Tibial nerve (tissue), 4 donors: ENCODE data around the gene ST6GALNAC3. TPM values are rescaled to one million over a fixed set of nuclear protein-coding genes. Genes with fewer than 3 reads are reported as not detected.
A peak's percentile ranks its signal among the peaks of the same experiment; 100 is the strongest.

ENCODE experiments used
- DNase-seq, 2 donors: peaks; one replicate each; pipeline ENCODE4 v3.0.0-alpha.2; 2019; ENCODE audit warnings: low spot score in 2 of 2
- H3K27ac ChIP-seq, 4 donors: fragments of 200-600 bp; sonication (generic) in 3 of 4; one replicate each; pipeline ENCODE4 v1.5.1; 2017 to 2019; ENCODE audit warnings: mild to moderate bottlenecking in 1 of 4
- H3K27me3 ChIP-seq, 2 donors: fragments of 200-600 bp; sonication (generic) in 1 of 2; one replicate each; pipeline versions ENCODE4 v1.5.1 to v1.6.0; 2017 to 2019
- H3K36me3 ChIP-seq, 3 donors: fragments of 200-600 bp; sonication (generic); one replicate each; pipeline ENCODE4 v1.5.1; 2018 to 2019
- H3K4me1 ChIP-seq, 4 donors: fragments of 200-600 bp; sonication (generic) in 3 of 4; one replicate each; pipeline ENCODE4 v1.5.1; 2017 to 2019
- H3K4me3 ChIP-seq, 4 donors: fragments of 200-600 bp; sonication (generic) in 3 of 4; one replicate each; pipeline ENCODE4 v1.5.1; 2017 to 2019; ENCODE audit warnings: mild to moderate bottlenecking in 1 of 4, moderate library complexity in 1 of 4
- H3K9me3 ChIP-seq, 4 donors: fragments of 200-600 bp; sonication (generic) in 3 of 4; one replicate each; pipeline ENCODE4 v1.5.1; 2017 to 2019
- CTCF ChIP-seq, 5 experiments: fragments of 200-600 bp in 3 of 5; fragments of 450-650 bp in 2 of 5; sonication (generic) in 3 of 5; IDR thresholded peaks; one replicate each; pipeline ENCODE4 v1.5.1; 2016 to 2019; ENCODE audit warnings: antibody characterized with exemption in 5 of 5, mild to moderate bottlenecking in 3 of 5, moderate library complexity in 2 of 5
- EP300 ChIP-seq, 2 donors: sonication (generic); formaldehyde crosslinking; IDR thresholded peaks; one replicate each; pipeline ENCODE4 v1.6.1; 2017; ENCODE audit warnings: antibody characterized with exemption in 2 of 2, mild to moderate bottlenecking in 1 of 2
- POLR2A ChIP-seq, 2 donors: fragments of 450-650 bp; IDR thresholded peaks; one replicate each; pipeline ENCODE4 v1.6.1; 2017; ENCODE audit warnings: antibody characterized with exemption in 2 of 2, mild to moderate bottlenecking in 2 of 2, moderate library complexity in 2 of 2
- WGBS, 2 donors: methylation state at CpG; one replicate each; pipeline ENCODE4 v1.1.5; 2018; 5-methylcytosine and 5-hydroxymethylcytosine counted together
- total RNA-seq, 4 donors: library from RNA; depleted of rRNA; stranded (reverse); fragments of >200 nt; gene quantifications; one replicate each; pipeline ENCODE4 v1.1.0, GENCODE V29; 2016

The ST6GALNAC3 gene
- total RNA-seq, 4 donors from 2014 or later: 2.7 to 6.6 (median 4.9) TPM

DNA sequence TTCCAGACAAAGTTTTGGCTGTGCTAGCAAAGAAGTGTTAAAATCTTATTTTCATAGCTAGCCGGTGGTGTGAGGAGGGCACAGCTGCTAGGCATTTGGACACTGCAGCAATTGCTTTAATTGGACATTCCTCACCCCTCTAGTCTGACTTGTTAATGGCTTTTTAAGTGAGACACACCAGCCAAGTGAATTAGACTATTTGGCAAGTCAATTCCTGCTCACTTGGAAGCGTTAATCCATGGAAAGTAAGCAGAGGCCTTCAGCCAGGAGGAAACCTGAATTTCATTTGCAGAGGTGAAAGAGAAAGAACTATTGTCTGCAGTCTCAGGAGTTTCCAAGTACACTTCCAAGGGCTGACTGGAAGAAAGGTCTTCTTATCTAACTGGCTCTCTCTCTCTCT is 175.7 kb downstream of the ST6GALNAC3 start:
- H3K27me3 ChIP-seq: no peaks in the 10 kb centered on the region
- H3K4me3 ChIP-seq: no peak overlapping the region
- peaks cover 0 to 5% (median 0%) of the 10 kb centered on the region in 4 donors for H3K4me1 ChIP-seq
- H3K9me3 ChIP-seq: peaks cover 0 to 1% (median 0%) of the 10 kb centered on the region in 4 donors
- TF ChIP-seq EP300 (IDR thresholded peaks at IDR 0.05) (no peak), CTCF (IDR thresholded peaks at IDR 0.05) (no peak), POLR2A (IDR thresholded peaks at IDR 0.05) (no peak)
- DNase-seq: no peak
- 35 to 50% methylated on average over 2 of the region's 2 CpGs for WGBS, 2 donors
- H3K27ac ChIP-seq: no peak overlapping the region
- H3K36me3 ChIP-seq: no peaks in the 10 kb centered on the region

GRCh38 chr1:76252431-76252830 is 177.9 kb downstream of the ST6GALNAC3 start:
- 65 to 80% methylated on average over 3 of the region's 3 CpGs for WGBS, 2 donors
- Histone ChIP-seq H3K36me3 (no peaks in the 10 kb centered on the region), H3K27me3 (no peaks in the 10 kb centered on the region), H3K9me3 (no peaks in the 10 kb centered on the region), H3K4me3 (no peak overlapping the region), H3K27ac (no peak overlapping the region), H3K4me1 (peaks cover 0 to 5% (median 2%) of the 10 kb centered on the region in 4 donors)
- no peak for DNase-seq
- TF ChIP-seq POLR2A (IDR thresholded peaks at IDR 0.05) (no peak), CTCF (IDR thresholded peaks at IDR 0.05) (no peak), EP300 (IDR thresholded peaks at IDR 0.05) (no peak)

DNA sequence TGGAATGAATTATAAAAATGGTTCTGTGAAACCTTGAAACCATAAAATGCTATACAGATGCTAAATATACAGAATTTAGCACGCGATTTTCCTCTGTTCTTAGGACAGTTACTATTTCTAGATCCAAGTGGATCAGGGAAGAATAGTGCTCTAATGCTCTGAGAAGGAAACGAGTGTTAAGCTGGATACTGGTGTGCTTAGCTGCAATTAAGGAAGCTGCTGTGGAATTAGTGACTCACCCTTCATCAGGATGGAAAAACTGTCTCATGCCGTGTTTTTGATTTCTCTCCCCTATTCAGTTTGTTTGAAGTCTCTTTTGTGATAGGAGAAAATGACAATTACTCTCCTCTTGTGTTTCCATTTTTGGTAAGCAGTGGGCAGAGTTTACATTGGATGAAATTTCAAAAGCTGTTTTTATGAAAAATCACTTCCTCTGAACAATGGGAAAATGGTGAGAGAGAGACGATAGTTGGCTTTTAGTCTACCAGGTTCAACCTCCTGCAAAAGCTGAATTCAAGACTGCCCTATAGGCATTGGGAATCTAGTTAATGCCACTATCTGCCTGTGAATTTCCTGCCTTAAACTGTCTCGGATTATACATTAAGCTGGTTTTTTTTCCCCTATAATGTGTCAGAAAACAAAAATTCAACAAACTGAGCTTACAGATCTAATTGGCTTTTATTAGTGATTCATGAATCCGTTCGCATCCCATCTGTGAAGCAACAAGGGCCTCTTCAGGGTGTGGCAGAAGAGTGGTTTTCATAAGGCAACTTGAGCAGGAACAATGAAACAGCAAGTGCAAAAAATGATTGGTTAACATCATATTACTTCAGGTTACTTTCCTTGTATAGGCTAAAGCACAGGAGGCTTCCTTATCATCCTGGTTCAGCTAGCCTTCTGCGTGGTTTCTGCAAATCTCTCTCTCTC is 179.8 kb downstream of the ST6GALNAC3 start:
- no peak for TF ChIP-seq POLR2A (IDR thresholded peaks at IDR 0.05)
- peak in 1 of 2 donors; percentile 80 for TF ChIP-seq EP300 (IDR thresholded peaks at IDR 0.05)
- no peak for DNase-seq
- Histone ChIP-seq H3K27ac (peak overlapping the region in 1 of 4 donors; percentile 17), H3K27me3 (no peaks in the 10 kb centered on the region), H3K4me1 (peaks cover 0 to 10% (median 2%) of the 10 kb centered on the region in 4 donors), H3K36me3 (no peaks in the 10 kb centered on the region), H3K4me3 (no peak overlapping the region), H3K9me3 (no peaks in the 10 kb centered on the region)
- WGBS, 2 donors: 62 to 64% methylated on average over 9 of the region's 9 CpGs

DNA sequence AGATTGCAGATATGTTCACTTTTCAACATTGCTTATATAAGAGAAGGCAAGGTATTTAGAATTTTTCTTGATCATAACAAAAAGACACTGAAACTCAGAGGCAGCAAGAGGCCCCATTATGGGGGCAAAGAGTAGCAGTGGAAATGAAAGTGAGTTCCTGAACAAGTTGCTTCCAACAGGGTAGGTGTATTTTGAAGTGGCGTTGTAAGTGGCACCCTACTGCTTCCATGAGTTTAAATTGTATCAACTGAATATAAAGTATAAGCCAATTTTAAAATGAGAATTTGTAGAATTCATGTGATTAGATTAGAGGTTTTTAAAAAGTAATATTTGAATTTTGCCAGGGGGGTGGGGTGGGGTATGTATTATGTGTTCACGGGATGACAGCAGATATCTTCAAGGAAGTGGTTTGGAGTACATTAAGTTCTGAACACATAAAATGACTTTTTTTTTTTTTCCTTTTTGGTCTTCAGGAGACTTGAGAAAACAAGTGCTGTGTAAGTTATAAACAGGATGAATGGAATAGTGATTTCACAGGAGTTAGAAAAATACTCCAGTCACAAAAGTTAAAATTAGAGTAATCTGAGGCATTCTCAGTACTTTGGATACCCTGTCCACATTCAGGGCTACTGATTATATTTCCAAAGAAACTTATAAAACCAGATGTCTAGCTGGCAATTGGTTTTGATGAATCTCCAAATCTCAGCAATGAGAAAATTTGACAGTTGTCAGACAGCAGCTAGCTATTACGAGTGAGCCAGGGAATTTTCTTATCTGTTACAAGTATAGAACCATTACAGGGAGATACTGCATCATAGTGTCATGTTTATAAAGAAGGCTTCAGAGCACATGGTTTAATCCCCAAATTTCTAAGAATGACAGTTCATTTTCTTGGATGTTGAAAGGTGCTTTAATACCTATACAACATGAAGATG is 182.0 kb downstream of the ST6GALNAC3 start:
- H3K4me3 ChIP-seq: no peak overlapping the region
- no peak for DNase-seq
- no peaks in the 10 kb centered on the region for H3K27me3 ChIP-seq
- H3K4me1 ChIP-seq: peaks cover 0 to 10% (median 2%) of the 10 kb centered on the region in 4 donors
- 74 to 77% methylated on average over 3 of the region's 3 CpGs for WGBS, 2 donors
- no peaks in the 10 kb centered on the region for H3K9me3 ChIP-seq
- no peak overlapping the region for H3K27ac ChIP-seq
- TF ChIP-seq EP300 (IDR thresholded peaks at IDR 0.05) (no peak), POLR2A (IDR thresholded peaks at IDR 0.05) (no peak), CTCF (IDR thresholded peaks at IDR 0.05) (no peak)
- no peaks in the 10 kb centered on the region for H3K36me3 ChIP-seq

GRCh38 chr1:76257823-76258222 is 183.3 kb downstream of the ST6GALNAC3 start:
- H3K36me3 ChIP-seq: no peaks in the 10 kb centered on the region
- WGBS, 2 donors: 55 to 57% methylated on average over 2 of the region's 2 CpGs
- H3K9me3 ChIP-seq: no peaks in the 10 kb centered on the region
- H3K27ac ChIP-seq: no peak overlapping the region
- no peak for TF ChIP-seq CTCF (IDR thresholded peaks at IDR 0.05)
- no peak overlapping the region for H3K4me3 ChIP-seq
- no peaks in the 10 kb centered on the region for H3K27me3 ChIP-seq
- DNase-seq: no peak
- H3K4me1 ChIP-seq: peaks cover 0 to 10% (median 2%) of the 10 kb centered on the region in 4 donors
